DND-41 (cell line): ENCODE measurements around the gene SERP2.

Experiments used
- EZH2 ChIP-seq: IDR thresholded peaks from 3 replicates; pipeline ENCODE4 v1.6.1; 2012; ENCODE audit warnings: borderline replicate concordance, low read depth, mild to moderate bottlenecking, moderate library complexity, low read length, inconsistent platforms; ENCODE audit not compliant: severe bottlenecking
- TF ChIP-seq, protein P1 (sequence below): IDR thresholded peaks from 2 replicates; pipeline ENCODE4 v1.5.1; 2012; ENCODE audit warnings: borderline replicate concordance, low read length, moderate library complexity, mild to moderate bottlenecking; ENCODE audit not compliant: poor library complexity, severe bottlenecking; ENCODE audit errors: extremely low read depth

DNA sequence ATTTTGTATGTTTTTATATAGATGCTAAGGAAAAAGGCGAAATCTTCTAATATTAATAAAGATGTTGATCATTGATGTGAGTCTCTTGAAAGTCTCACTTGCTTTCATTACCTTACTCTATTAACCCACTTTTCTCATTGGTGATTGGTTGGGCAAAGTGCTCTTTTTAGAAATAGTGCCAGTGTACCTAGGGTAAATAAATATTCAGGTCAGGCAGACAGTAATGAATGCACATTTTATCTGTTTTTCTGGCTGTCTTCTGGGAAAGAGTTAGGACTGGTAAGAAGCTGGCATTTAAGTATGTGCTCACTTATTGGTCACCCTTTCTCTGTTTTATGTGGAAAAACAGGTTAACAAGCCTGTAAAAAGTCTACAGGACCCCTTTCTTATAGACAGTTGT is 11.2 kb downstream of the SERP2 start:
- TF ChIP-seq, protein P1, sequence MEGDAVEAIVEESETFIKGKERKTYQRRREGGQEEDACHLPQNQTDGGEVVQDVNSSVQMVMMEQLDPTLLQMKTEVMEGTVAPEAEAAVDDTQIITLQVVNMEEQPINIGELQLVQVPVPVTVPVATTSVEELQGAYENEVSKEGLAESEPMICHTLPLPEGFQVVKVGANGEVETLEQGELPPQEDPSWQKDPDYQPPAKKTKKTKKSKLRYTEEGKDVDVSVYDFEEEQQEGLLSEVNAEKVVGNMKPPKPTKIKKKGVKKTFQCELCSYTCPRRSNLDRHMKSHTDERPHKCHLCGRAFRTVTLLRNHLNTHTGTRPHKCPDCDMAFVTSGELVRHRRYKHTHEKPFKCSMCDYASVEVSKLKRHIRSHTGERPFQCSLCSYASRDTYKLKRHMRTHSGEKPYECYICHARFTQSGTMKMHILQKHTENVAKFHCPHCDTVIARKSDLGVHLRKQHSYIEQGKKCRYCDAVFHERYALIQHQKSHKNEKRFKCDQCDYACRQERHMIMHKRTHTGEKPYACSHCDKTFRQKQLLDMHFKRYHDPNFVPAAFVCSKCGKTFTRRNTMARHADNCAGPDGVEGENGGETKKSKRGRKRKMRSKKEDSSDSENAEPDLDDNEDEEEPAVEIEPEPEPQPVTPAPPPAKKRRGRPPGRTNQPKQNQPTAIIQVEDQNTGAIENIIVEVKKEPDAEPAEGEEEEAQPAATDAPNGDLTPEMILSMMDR = no peak
- no peak for TF ChIP-seq EZH2
